Suppressor macrophage (primary cell): Measurements from ENCODE around the gene B3GNT3.

ENCODE experiments used
- DNase-seq, 4 experiments: peaks; one replicate each; pipeline ENCODE4 v3.0.0-alpha.2; 2020 to 2022

Gene B3GNT3

DNA sequence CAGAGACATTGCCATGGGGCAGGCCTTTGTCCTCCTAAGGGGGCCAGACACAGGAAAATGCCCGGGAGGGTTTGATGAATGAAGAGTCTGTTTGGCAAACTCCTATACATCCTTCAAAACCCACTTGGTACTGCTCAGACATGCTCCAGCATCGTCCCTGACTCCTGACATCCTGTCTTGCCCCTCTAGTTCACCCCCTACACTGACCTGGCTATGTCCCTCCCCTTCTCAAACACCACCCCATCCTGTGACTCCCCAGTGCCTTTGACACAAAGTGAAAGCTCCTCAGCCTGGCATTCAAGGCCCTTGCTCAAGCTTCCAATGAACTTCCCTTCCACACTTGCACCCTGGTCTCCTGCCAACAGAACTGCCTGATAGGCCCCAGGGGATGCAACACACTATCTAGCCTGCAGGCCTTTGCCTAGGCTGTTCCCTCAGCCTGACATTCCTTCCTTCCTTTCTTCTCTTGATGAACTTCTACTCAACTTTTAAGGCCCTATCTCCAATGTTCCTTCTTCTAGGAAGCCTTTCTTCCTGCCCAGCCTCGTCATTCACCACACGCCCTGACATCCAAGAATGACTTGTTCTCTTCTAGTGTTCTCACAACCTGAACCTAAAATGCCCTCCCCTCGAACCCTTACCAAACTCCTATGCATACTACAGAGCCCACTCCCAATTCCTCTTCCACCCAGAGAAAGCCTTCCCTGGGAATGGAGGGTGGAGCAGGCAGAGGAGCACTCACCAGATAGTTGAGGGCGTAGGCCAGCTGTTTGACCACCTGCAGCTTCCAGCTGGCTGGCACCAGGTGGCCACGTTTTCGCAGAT, 40.5 kb downstream of the B3GNT3 start:
- DNase-seq, result no peak

DNA sequence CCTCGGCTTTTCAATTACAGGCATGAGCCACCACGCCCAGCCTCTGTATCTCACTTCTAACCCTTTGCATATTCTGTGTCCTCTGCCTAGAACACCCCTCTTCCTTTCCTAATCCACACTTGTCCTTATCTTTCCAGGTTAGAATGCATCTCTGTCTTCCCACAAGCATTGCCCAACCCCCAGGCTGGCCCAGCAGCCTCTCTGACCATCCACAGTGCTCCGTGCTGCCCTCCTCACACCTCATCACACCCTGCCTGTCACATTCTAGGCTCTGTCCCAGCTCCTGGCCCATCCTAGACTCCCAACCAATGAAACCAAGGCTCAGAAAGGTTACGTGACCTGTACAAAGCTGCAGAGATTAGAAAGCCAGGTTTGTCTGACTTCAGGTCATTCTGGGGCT, 41.6 kb downstream of the B3GNT3 start:
- no peak for DNase-seq

DNA sequence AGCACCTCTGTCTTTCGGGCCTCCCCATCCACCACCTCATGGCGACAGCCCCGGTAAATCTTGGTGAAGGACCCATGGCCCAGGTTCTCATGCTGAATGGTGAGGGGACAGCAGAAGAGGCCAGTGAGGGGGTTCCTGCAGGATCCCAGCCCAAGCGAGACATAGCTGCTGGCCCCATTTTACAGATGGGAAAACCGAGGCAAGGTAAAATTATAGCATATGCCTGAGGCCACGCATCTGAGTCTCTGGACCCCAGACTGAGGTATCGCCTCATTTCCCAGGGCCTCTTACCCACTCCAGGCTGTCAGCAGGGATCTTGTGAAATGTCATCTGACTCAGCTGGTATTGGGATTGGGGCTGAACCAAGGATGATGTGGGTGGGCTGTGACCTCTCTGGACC, 43.0 kb downstream of the B3GNT3 start:
- DNase-seq, result peak in 2 of 4 experiments; percentile 31 to 35

DNA sequence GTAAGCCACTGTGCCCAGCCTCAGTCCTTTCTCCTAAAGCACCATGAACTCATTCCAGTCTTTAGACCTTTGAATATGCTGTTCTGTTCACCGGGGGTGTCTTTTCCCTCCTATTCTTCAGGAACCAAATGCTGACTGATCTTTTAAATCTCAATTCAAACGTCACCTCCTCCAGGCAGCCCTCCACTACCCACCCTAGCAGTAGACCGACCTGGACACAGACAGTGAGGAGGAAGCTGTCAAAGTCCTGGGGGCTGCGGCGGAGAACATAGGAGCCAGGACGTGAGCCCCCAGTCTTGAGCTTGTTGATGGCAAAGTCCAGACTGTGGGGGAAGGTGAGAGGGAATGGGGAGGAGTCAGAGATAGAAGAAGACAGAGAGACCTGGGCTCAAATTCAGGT, 45.1 kb downstream of the B3GNT3 start:
- no peak for DNase-seq

DNA sequence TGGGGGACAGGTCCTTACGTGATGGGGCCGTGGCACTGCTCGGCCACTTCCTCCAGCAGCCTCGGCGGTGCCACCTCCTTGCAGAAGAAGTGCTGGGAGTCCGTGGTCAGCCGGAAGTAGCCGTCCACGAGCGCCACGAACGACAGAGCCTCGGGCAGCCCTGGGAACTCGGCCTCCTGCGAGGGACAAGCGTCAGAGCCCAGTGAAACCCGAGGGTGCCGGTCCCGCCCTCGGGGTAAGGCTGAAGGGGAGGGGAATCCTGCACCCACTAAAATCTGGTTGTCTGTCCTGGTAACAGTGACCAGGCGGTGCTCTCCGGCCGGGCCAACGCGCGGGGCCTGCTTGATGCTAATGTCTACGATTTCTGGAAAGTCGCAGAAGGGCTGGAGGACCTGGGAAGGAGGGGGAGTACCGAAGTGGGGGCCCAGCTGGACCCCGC, 46.5 kb downstream of the B3GNT3 start:
- DNase-seq, result no peak

DNA sequence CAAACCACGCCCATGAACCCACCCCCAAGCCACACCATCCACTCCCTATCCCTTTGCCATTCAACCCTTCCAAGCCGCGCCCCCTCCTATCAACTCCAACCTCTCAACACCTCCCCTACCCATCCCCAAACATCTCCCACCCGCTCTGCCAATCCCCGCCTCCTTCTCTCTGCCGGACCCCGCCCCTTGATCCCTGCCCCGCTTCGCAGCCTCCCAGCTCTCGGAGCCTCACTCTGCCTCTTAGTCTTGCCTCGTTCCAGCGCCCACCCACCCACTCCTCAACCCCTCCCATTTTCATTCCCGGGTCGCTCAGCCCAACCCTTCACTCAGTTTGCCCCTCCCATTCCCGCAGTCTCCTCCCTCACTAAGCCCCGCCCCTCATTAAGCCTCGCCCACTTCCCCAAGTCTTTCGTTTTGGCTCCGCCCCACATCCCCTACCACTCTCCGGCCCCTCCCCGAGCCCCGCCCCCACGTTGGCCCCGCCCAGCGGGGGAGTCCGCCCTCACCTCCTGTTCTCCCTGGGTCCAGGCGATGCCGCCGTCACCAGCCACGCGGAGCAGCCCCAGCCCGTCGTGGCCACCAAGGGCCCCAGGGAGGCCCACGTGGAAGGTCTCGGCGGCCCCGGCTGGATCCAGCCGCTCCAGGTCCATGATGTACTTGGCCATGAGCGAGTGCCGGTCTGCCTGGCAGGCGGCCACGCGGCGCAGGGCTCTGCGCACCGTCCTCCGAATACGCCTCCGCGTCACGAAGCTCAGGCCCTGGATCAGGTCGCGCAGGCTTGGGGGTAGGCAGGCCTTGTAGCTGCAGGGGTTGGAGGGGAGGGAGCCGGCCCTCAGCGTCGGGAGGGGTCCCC, 47.1 kb downstream of the B3GNT3 start:
- no peak for DNase-seq

DNA sequence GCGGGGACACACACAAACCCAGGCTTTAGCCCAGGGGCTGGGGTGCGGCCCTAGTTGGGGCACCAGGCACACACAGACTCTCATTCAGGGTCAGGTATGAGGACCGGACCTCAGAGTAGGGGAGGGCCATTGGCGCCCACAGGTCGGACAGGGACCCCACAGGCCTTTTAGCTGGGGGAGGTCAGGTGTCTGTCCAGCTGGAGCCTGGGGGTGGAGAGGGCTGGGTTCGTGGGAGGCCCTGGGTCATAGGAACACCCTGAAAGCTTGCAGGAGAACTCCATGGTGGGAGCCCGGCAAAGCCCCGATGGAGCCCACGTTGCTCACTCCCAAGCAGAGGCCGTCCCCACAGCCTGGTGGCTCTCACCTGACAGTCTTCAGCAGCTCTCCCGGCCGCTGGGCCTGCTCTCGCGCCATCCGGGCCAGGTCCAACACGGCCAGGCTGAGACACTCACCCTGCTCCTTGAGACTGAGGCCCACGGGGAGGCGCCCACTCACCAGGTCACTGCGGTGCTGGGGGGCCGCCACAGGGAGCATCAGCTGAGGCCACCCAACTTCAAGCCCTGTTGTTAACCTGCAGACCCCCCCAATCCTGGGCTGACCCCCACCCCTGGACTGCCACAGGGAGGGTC, 47.8 kb downstream of the B3GNT3 start:
- DNase-seq, result no peak

DNA sequence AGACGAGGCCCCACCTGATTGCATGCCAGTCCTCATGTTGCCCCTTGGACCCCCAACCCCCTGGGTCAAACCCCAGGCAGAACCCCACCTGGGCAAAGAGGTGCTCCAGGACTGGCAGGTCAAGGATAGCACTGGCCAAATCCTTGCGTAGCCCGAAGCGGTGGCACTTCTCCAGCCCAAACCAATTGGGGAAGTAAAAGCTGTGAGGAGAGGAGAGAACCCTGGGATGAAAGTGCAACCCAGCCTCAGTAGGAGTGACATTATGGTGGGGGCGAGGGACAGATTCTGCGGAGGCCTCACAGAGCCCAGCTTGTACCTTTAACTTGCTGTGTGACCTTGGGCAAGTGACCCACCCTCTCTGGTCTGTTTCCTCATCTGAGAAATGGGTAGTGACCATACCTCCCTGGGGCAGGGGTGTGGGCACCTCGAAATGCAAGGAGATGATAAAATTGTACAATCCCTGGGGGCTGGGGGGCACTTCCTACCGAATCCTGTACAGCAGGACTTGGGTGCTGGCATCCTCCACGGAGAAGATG, 48.4 kb downstream of the B3GNT3 start:
- peak in 3 of 4 experiments; percentile 30 to 52 (median 45) for DNase-seq

DNA sequence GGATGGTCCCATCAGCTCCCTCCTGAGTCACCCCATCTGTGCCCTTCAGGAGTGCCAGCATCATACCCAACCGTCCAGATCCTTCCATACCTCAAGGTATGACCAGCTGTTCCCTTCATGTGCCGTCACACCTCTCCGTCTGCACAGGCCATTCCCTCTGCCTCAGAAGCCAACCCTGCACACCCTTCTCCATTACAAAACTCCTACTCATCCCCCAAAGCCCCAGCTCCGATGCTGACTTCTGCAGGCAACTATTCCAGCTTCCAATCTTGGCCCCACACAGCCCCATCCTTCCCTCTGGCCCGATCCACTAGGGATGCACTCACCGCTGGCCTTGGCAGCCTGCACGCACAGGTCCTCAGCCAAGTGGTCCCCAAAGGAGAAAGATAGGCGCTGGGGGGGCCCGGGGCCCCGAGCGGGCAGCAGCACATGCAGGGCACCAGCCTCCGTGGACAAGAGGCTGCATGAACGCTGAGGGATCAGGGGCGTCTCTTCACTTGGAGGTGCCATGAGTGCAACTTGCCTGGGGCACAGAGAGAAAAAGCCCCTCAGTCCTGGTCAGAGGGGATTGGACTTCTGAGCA, 49.1 kb downstream of the B3GNT3 start:
- DNase-seq, result no peak

DNA sequence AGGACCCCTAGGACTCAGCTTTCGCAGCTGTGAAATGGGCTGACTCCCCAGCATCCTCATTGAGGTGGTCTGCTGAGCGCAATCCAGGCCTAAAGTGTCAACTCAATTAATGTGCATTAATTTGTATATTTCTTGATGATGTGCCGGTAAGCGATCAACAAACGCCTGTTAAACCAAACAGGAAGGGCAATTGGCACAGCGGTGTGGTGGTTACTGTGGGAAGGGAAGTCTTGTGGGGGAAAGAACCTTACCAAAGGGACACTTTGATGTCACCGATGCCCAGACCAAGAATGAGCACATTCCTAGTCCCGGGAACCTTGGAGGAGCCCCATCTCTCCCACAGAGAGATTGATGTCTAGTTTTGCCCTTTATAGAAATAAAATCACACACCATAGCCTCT, 51.2 kb downstream of the B3GNT3 start:
- DNase-seq, result no peak

DNA sequence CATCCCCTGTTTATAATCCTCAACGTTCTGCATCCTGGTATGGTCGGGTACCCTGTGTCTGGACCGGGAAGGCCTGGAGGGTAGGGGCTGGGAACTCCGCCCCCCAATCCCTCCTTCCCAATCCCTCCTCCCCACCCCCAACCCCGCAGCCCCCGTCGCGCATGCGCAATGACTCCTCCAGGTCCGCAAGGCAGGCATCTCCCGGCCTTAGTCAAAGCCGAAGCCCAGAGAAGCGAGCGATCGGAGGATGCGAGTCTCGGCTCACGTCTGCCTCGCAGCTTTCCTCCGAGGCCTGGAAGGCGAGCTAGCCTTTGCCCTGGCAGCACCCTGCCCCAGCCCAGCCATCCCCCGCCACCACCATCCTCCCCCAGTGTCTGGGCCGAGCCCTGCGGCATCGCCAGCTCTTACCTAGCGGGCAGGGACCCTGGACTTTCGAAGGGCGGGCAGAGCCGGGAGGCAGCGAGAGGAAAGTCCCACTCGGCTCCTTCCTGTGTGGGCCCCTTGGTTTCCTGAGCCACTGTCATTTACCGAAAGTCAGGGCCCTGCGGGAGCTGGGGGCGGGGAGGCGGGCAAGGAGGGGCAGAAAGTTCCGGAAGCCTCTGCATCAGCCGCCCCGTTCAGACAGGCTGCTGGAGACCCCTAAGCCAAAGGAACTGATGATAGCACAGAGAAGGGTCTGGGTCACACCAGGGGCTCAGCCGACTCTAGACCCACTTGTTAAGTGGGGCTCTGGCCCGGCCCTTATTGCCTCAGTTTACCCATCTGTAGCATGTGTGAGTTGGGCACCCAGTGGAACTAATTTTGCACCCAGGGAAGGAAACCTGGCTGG, 52.8 kb downstream of the B3GNT3 start, which contains the start of gene JAK3:
Gene JAK3, minus strand, starts transcription at position 445 of the 829 bp plus-strand sequence. CDS start 3,565 bp downstream, outside the sequence.
- peak; percentile 37 to 69 (median 50) for DNase-seq

DNA sequence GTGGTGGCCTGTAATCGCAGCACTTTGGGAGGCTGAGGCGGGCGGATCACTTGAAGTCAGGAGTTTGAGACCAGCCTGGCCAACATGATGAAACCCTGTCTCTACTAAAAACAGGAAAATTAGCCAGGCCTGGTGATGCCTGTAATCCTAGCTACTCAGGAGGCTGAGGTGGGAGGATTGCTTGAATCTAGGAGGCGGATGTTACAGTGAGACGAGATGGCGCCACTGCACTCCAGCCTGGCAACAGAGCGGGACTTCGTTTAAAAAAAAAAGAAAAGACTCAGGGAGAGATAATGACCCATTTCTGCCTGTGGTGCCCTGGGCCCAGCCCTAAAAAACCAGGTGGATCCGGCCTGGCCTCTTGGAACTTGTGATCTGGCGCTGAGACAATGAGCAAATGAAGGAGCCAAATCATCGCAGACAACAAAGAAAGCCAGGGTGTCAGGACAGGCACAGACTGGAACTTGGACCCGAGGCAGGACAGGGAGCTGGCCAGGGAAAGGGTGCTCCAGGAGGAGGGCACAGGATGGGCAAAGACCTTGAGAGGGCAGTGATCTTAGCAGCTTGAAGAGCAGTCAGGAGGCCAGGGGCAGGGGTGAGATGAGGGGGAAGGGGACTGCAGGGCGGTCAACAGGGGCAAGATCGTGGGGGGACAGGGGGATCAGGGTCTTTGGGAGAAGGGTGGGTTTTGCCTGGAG, 53.8 kb downstream of the B3GNT3 start:
- peak in 2 of 4 experiments; percentile 31 to 36 for DNase-seq

DNA sequence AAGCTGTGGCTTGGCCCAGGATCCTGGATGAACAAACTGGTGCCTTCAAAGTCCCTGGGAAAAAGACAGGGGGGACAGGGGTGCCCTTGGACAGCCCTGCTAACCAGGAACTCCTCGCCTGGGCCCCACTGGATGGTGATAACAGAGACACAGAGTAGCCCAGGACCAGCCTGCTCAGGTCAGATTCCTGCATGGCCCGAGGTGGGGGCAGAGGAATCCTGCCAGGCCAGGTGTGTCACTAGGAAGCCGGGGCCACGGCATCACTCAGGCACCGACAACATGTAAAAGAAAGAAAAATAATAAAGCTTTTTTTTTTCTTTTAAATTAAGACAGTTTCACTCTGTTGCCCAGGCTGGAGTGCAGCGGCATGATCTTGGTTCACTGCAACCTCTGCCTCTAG, 59.1 kb downstream of the B3GNT3 start:
- DNase-seq, result no peak

DNA sequence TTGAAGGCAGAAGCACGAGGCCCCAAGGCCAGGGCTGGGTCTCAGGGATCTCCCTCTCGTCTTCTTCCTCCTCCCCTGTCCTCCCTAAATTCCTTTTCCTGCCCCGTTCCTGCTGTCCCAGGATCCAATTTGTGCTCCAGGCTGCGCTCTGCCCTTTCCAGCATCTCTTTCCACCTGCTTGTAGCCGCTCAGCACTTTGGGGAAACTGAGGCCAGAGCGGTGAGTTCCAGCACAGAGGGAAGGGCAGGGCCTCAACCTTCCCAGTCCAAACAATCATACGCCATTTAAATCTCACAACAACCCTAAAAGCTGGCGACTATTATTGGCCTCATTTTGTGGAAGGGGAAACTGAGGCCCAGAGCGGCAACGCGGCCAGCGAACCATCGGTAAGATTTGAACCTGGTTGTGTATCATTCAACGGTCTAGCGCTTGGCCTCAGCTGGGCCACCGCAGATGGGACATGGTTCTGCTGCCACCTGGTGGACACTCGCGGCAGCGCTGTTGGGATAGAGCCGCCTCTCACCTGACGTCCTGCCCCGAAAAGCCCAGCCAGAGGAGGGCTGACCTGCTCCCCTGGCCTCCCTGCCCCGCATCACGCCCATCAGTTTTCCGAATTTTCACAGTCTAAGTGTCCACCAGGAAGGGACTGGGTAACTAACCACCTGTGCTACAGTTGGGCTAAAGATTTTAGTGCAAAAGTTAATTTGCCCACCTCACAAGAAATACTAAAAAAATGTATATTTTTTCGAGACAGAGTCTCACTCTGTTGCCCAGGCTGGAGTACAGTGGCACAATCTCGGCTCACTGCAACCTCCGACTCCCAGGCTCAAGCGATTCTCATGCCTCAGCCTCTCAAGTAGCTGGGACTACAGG, 60.6 kb downstream of the B3GNT3 start:
- peak; percentile 80 to 95 (median 90) for DNase-seq

DNA sequence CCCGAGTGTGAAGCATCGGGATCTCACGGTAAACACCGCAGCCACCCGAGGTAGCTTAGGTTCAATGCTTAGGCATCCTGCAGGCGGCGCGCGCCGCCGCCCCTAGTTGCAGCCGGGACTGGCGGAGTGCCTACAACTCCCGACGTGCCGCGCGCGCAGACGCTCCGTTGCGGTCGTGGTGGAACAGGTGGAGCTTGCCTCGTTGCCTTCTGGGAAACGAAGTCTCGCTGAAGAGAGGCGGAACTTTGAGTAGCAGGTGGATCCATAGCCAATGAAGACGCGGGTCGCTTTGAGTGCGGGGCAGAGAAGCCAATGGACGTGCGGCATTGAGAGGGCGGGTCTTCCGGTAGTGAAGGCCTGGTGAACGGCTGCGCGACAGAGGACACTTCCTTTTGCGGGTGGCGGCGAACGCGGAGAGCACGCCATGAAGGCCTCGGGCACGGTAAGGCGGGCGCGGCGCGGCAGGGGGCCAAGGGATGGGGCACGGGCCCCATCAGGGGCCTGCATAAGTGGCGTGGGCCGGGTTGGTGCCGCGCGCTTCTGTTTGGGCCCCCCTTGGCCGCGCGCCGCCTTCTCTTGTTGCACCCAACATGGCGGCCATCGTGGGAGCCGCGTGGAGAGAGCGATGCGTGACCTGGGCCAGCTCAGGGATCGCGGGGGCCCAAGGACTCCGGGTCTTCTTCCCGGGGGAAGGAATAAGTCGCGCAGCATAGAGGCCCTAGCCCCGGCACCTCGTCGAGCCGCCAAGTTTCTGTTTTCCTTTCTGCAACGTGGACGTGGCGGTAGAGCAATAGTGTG, 64.8 kb downstream of the B3GNT3 start, which contains the start of gene RPL18A:
Gene RPL18A, plus strand, starts transcription at position 378 of the 798 bp plus-strand sequence. Its CDS starts 47 bp downstream, at position 425.
- DNase-seq, result peak; percentile 99 to 100 (median 100)

DNA sequence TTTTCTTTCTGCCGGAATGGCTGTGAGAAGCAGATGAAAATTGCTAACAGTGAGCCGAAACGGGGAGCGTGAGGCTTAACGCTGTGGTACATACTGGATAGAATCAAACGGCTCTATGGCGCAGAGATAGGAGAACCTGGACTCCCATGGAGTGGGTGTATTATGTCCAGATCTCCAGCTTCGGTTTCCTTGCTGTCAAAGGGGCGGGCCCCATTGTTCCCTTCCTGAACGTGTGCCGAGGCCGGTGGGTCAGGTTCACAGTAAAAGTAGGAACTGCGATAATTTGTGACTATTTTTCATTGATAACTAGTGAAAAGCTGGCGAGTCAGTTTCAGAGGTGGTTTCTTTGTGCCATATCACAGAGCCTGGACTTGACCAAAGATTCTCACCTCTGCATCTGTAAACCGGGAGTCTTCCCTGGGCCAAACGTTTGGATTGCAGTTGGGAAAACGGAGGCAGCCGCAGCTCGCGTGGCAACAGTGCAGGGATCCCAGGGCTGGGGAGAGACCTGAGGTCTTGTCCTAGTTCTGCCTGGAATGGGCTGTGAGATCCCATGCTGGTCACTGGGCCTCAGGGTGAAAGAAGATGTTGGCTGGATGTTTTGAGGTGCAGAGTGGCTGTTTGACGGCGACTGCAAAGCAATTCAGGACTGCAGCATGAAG, 65.5 kb downstream of the B3GNT3 start:
- peak in 3 of 4 experiments; percentile 47 to 56 (median 53) for DNase-seq

DNA sequence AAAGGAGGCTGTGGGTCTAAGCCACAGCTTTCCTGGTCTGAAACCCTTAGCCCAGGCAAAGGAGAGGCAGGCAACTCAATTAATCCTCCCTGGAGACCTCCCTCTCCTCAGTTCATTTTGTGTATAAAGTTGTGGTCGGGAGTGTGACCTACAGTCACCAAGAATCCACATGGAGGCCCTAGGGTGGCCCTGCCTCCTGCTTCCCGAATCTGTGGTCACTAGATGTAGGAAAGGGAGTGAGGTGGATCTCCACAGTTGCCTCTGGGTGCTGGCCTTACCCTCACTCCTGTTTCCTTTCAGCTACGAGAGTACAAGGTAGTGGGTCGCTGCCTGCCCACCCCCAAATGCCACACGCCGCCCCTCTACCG, 66.0 kb downstream of the B3GNT3 start:
- no peak for DNase-seq
